HG02870 (cell line): ENCODE data around the gene HSF4.
A peak's percentile ranks its signal among the peaks of the same experiment; 100 is the strongest.

Source experiments
- ATAC-seq: cut with Tn5 transposase; IDR thresholded peaks from one replicate; pipeline ENCODE4 v1.9.1; 2021; ENCODE audit warnings: mild to moderate bottlenecking, moderate library complexity; ENCODE audit not compliant: unreplicated experiment

HSF4 gene

DNA sequence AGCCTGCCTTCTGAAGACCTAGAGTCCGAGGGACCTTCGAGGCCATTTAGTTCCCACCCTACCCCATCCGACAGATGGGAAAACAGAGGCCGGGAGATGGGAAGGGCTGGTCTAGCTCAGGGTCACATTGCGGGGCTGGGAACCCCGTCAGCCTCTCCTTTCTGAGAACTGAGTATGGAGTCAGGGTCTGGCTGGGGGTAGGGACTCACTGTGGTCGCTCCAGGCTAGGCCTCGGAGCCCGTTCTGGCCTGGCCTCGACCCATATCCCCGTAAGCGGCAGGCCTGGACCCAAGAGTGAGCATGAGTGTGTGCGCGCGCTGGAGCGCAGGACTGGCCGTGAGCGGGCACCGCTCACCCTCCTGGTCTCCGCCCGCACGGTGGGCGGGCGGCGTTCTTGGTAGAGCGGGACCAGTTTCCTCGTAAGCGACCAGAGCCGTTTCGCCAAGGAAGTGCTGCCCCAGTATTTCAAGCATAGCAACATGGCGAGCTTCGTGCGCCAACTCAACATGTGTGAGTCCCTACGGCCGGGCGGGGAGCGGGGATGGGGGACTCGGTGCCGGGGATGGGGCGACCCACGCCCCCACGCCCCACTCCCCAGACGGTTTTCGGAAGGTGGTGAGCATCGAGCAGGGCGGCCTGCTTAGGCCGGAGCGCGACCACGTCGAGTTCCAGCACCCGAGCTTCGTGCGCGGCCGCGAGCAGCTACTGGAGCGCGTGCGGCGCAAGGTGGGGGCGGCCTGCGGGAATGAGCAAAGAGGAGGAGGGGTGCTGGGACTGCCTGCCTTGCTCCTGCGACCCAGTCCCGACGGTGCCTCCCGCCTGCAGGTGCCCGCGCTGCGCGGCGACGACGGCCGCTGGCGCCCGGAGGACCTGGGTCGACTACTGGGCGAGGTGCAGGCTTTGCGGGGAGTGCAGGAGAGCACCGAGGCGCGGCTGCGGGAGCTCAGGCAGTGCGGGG, 855 bp downstream of the HSF4 start:
- ATAC-seq = no peak

DNA sequence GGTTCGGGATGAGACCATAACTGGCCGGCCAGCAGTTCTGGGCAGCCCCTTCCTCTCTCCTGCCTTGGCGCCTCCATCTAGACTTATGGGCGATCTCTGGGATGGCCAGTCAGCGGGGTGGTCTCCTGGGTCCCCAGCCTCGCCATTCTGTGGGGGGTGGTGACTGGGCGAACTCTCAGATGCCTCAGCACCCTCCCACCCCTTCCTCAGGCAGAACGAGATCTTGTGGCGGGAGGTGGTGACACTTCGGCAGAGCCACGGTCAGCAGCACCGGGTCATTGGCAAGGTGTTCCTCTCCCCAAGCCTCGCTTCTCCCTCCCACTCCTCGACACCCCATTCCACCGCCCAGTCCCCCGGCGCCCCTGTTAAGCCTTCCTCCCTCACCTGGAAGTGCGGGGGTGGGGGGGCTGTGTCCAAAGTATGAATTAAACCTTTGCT, 1.6 kb downstream of the HSF4 start:
- ATAC-seq = no peak

DNA sequence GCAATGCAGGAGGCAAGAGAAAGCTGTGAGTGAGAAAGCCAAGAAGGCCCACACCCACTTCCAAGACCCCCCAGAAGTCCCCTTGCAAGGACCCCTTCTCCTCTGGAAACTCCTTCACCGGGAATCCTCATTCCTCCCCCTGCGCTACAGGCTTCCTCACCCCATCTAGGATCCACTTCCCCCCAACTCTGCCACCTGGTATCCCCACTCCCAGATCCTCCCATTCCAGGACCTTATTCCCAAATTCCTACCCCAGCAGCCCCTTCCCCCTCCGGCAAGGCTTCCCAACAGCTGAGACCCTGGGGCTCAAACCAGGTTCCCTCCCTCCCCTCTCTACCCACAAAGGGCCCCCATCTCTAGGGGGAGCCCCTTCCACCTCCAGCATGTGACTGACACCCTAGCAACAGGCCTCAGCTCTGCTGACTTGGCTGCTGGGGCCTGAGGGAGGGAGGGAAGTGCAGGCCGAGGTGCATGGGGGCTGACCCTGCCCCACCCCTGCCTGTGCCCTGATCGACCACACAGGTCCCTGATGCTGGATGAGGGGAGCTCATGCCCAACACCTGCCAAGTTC, 2.1 kb downstream of the HSF4 start:
- ATAC-seq = no peak

DNA sequence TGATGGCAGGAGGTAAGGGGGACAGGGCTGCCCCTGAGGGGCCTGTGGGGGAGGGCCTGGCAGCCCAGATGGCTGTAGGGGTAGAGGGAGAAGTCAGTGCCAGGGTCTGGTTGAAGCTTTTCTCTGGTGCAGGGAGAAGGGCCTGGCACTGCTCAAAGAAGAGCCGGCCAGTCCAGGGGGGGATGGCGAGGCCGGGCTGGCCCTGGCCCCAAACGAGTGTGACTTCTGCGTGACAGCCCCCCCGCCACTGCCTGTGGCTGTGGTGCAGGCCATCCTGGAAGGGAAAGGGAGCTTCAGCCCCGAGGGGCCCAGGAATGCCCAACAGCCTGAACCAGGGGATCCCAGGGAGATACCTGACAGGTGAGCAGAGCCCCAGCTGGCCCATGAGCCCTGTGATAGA, 3.0 kb downstream of the HSF4 start:
- ATAC-seq = no peak

DNA sequence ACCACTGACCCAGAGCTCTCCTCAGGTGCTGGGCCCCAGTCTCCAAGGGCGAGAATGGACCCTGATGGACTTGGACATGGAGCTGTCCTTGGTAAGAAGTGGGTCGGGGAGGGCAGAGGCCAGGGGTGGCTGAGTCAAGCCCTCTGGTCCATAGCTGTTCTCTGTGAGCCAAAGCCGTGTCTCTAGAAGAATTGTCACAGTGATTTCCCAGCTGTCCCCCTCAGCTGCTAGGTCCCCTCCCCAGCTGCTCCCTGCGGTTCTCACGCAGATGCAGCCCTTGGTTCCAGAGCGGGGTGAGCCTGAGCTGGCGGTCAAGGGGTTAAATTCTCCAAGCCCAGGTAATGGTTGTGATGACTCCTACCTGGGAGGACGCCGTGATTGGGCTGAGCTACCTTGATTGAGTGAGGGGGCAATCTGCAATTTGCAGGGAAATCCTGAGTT, 4.5 kb downstream of the HSF4 start:
- ATAC-seq = no peak

DNA sequence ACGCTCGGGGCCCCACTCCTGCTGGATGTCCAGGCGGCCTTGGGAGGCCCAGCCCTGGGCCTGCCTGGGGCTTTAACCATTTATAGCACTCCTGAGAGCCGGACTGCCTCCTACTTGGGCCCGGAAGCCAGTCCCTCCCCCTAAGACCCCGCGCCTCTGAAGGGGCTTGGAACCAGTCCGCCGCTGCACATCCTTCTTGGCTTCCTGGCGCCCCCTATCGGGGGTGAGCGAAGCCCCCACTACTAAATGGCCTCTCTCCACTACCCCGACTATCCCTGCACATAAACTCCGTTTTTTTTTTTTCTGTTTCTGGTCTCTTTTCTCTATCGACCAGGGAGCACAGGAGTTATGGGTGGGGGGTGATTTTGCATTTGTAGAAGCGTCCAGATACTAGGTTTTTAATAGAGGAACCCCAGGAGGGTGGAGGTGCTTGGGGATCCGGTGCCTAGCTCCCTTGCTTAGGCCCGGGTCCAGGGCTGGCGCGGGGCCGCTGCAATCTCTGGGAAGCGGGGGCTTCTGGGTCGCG, 5.2 kb downstream of the HSF4 start:
- no peak for ATAC-seq

DNA sequence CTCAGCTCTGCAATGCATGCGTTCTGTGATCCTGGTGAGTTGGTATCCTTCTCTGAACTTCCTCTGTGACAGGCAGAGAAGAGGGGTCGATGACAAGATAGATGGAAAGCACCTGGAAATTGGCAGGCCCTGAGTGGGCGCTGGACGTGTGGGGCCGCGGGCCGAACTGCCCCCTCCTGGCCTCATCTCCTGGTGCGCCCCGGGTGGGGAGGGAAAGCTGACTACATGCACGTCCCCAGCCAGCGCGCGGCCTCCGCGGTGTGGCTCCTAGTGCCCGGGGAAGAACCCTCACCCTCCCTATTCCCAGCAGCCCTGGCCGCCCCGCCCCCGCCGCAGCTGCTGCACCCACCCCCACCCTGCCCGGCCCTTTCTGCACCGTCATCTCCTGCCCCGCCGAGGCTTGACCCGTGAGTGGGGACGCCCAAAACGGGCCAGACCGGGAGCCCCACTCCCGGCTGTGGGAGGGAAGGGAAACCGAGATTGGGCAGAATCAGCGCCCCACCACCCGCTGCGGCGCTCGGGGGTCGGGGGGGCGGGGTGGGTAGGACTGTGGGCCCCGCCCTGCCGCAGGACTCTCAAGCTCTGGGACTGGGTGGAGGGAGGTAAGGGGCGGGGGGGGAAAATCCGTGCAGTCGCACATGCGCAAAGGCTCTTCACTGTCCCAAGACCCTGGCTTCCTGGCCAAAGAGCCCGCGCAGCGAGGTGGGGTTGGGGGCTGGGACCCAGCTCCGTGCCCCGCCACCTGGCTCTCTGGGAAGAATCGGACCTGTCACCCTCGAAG, 5.8 kb downstream of the HSF4 start, which contains the start of gene NOL3:
Gene NOL3, plus strand, starts transcription at position 371 of the 781 bp plus-strand sequence.
- peak; percentile 44 for ATAC-seq

DNA sequence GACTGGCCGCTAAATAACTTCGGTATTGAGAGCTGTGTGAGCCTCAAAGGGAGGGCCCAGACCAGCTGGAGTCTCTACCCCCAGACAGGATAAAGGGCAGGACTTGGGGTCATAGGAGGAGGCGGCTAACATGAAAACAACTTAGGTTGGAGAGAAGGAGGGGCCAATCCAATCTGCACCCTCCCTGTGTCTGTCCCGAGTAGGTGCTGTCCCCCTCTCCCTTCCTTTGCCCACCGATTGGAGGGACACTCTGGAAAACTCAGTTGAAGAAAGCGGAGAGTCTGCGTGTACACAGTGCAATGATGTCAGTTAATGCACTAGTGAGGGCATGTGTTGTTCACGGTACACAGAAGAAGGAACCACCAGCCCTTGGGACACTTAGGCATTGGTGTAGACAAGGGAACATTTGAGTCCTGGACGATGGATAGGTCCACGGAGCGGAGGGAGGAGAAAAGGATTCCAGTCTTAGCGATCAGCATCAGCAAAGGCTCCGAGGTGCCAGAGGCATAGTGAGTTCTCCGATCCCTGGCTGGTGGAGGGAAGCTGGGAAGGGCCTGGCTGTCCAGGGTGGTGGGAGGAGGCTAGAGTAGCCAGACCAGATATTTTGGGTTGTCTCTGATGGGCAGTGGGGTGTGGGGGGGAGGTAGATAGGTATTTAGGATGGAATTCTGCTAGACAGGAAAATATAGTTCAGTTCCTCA, 6.6 kb downstream of the HSF4 start:
- ATAC-seq = peak; percentile 4

DNA sequence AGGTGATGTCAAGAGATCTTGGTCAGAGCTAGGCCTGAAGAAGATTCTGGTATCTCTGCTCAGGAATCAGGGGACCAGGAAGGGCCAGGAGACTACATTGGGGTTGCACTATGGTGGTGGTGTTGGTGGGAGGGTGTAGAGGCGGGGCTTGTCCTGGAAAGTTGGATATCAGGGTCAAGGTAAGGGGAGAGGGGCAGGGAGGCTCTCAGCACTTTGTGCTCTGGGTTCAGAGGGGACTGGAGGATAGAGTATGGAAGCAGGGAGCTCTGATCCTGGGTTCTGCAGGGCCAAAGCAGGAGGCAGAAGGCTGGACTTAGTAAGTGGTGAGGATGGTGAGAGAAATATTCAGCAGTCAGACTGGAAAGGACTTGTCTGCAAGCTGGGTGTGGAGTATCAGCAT, 8.8 kb downstream of the HSF4 start:
- no peak for ATAC-seq

DNA sequence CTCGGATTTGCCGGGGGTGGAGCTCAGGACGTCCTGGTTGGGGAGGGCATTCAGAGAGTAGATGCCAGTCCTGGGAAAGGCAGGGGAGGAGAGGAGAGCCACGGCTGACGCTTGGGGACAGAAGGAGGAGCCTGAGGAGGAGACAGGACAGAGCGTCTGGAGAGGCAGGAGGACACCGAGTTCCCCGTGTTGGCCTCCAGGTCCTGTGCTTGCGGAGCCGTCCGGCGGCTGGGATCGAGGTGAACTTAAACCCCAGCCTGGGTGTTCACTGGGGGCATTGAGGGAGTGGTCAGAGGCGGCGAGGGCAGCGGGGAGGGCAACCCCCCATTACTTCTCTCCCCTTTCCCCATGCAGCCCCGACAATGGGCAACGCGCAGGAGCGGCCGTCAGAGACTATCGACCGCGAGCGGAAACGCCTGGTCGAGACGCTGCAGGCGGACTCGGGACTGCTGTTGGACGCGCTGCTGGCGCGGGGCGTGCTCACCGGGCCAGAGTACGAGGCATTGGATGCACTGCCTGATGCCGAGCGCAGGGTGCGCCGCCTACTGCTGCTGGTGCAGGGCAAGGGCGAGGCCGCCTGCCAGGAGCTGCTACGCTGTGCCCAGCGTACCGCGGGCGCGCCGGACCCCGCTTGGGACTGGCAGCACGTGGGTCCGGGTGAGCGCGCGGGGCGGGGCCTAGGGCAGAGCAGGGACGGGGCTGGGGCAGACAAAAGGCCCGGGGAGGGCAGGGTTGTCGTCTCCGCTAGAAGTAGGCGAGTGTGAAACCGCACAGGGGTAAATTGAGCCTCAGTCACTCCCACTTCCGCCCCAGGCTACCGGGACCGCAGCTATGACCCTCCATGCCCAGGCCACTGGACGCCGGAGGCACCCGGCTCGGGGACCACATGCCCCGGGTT, 9.5 kb downstream of the HSF4 start:
- no peak for ATAC-seq

DNA sequence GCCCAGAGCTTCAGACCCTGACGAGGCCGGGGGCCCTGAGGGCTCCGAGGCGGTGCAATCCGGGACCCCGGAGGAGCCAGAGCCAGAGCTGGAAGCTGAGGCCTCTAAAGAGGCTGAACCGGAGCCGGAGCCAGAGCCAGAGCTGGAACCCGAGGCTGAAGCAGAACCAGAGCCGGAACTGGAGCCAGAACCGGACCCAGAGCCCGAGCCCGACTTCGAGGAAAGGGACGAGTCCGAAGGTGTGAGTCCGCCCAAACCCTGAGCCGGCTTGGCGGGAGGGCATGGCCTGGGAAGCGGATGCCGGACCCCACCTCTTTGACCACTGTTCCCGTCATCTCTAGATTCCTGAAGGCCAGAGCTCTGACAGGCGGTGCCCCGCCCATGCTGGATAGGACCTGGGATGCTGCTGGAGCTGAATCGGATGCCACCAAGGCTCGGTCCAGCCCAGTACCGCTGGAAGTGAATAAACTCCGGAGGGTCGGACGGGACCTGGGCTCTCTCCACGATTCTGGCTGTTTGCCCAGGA, 10.2 kb downstream of the HSF4 start:
- ATAC-seq = no peak

DNA sequence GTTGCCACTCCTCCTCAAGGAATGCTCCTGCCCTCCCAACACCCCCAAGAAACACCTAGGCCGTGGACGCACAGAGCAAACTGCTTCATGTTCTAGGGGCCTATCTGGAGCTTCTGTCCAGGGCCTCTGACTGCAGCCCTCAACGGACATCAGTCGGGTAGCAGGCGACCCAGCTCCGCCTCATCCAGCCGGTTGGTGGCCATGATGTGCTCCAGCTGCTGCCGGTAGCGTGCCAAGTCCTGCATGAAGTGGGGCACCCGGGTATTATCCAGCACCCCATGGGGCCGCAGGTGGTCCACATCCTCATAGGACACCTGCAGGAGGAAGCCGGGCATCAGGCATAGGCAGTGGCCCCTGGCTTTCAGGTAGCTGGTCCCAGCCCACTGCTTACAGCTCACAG, 12.1 kb downstream of the HSF4 start:
- no peak for ATAC-seq

DNA sequence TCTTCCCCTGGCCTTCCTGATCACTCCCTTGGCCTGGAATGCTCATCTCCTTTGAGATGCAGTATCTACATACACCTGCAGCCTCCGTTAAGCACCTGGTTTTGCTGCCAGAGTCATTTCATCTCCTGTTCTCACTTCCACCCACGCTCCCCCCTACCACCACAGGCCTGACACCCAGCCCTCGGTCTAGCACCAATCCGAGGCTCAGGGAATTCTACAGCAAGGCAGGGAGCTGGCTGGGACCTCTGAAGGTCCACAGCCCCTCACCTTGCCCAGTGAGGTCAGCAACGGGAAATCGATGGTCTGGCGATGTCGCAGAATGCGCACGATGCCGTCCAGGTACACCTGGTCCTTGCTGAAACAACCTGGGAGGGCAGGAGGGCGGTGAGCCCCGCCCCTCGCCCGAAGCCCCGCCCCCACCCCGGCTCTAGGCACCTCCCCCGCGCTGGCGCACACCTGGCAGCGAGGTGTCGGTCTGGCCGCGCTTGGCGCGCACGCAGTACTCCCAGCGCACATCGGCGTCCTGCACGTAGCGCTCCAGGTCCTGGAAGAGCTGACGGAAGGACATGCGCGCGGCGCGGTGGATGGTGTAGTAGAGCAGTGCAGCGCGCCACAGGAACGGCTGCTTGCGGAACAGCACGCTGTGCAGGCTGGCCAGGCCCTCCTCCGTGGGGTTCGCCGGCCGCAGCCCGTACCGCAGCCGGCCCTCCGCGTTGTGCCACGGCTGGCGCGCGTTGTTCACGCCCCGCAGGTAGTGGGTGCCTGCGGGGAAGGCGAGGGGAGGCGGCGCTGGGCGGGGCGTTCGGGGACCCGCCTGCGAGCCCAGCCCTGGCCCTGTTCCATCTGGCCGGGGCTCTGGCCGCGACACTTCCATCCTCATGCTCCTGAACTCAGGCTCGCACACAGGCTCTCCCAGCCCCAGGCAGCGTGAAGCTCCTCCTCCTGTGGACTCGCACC, 13.5 kb downstream of the HSF4 start:
- no peak for ATAC-seq

DNA sequence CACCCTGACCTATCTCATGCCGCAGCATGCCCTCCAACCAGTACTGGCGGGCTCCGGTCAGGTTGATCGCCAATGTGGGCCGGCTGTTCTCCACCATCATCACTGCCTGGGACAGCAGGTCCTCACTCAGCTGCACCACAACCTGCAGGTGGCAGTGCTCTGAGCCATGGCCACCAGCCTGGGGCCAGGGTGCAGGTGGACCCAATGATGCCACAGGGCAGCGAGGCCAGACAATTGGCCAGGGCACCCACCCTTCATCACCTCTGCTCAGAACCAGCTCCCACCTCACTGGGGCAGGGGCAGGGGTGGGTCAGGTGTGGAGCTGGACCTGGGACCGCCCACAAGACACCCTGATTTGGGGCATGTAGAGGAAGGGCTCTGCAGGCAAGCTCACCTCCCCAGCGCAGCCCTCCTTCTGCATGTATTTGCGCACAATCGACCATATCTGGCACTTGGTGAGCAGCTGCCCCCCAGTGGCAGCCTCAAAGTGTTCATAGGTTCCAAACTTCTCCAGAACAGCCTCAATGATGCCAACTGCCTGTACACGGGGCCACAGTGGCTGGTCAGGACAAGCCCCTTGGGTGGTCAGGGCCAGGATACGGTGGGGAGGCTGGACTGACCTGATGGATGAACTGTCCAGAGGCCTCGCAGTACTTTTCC, 15.0 kb downstream of the HSF4 start:
- no peak for ATAC-seq

DNA sequence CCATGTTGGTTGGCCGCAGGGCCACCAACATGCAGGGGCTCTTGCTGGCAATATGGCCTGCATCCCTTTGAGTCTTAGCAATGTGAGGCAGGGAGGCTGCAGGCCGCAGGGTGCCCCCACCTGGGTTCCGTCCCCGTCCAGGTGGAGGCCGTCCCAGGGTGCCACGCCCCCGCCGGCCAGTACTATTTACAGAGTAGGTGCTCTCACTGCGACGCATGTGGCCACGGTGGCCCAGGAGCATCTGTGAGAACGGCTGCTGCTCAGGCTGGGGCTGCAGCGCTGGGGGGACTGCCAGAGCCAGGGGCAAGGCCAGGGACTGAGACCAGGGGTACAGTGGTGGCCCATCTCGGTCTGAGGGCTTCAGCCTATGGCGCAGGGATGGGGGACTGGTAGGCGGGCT, 15.6 kb downstream of the HSF4 start:
- no peak for ATAC-seq

DNA sequence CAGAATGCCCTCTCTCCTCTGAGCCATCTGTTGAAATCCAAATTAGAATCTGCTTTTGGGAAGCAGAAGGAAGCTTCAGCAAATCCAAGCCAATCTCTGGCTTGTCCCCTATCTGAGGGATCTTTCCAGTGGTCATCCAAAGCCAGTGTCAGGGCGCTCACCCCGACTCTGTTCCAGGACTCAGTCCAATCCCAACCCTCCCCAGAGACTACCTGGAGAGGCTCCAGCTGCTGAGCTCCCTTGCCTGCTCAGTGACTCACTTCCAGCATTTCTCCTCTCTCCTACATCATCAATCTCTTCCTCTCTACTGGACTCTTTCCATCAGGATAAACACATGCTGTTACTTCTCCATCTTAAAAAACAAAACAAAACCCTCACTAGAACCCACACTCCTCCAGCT, 16.8 kb downstream of the HSF4 start:
- ATAC-seq = no peak

DNA sequence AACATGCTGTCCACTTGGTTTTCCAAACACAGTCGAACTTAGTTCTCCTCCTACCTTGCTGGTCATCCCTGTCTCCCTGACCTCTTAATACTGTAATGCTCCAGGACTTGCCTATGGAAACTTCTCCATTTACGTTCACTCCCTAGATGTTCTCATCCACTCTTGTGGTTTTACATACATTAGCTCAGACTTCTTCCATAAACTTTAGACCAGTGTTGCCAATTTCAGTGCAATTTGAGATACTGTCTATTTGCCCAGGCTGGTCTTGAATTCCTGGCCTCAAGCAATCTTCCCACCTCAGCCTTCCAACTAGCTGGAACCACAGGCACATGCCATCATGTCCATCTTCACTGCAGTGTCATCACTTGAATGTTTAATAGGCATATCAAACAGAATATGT, 17.7 kb downstream of the HSF4 start:
- no peak for ATAC-seq

DNA sequence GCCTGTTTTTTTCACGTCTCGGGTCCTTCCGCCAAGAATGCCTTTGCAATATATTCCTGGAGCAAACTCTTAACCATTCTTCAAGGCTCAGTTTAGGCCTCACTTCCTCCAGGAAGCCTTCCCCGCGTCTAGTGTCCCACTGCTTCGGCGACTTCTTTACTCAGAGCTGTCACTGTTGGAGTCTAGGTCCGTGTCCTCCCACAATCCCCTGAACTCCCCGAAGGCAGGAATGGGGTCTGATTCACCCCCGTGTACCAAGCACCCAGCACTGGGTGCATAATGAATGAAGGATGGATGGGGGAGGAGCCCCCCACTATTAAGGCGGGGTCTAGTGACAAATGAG, 18.7 kb downstream of the HSF4 start:
- no peak for ATAC-seq
